Testis (tissue), 2 donors: ENCODE data around the gene INPP5A.

Experiments used
- CTCF ChIP-seq, 3 experiments: fragments of 450-650 bp in 2 of 3; fragments of 200-600 bp in 1 of 3; sonication (generic) in 1 of 3; IDR thresholded peaks; one replicate each; pipeline ENCODE4 v1.5.1; 2016 to 2019; ENCODE audit warnings: antibody characterized with exemption in 3 of 3, mild to moderate bottlenecking in 2 of 3, moderate library complexity in 1 of 3
- POLR2A ChIP-seq: fragments of 450-650 bp; IDR thresholded peaks from one replicate; pipeline ENCODE4 v1.6.1; 2017; ENCODE audit warnings: antibody characterized with exemption, mild to moderate bottlenecking, moderate library complexity

DNA sequence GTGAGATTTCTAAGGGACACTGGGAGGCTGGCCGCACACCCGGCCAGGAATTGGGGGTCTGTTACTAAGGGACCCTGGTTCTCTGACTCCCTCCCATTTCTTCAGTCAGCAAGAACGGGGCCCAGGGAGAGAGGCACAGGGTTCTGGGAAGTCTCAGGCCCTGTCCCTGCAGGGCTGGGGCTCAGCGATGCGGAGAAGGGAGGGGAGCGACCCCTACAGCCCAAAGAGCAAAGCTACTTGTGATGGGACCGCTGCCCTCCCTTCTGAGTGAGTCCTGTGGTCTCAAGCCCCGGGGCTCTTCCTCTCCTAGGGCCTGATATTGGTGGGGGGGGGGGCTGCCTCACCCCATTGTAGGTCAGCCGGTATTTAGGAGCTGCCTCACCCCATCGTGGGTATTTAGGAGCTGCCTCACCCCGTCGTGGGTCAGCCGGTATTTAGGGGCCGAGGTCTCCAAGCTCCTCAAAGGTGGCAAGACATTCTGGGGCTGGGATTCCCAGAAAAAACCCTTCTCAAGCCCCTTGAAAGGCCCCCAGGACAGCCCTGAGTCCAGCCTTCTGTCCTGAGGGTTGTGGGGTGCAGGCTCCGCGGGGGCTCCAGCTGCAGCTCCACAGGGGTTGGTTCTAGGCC lies 265.2 kb downstream of the INPP5A start:
- TF ChIP-seq CTCF (IDR thresholded peaks at IDR 0.05) (no peak), POLR2A (no peak)
